Measurements from ENCODE around the gene KRT33B. TPM values are rescaled to one million over a fixed set of nuclear protein-coding genes. Genes with fewer than 3 reads are reported as not detected.

Gene KRT33B
- total RNA-seq, 2 donors from 2014 or later = not detected

- Histone ChIP-seq H3K9me3 (no peaks in the 10 kb centered on the region), H3K4me1 (no peaks in the 10 kb centered on the region), H3K4me3 (no peak overlapping the region), H3K27me3 (no peaks in the 10 kb centered on the region), H3K27ac (no peak overlapping the region), H3K36me3 (replicated peaks in 1 of 2; ENCODE audit: insufficient read depth in 1 of 2, low read depth in 2 of 2) (no peaks in the 10 kb centered on the region)
- intact Hi-C loops (cut with DNase I) = no loop called here
- TF ChIP-seq CTCF (IDR thresholded peaks at IDR 0.05) (no peak), POLR2A (IDR thresholded peaks at IDR 0.05) (no peak)
- no peak for ATAC-seq
- 77 to 78% methylated on average over 3 of the region's 3 CpGs for WGBS, 2 donors
- DNase-seq = no peak
These were observed 23.6 kb downstream of the KRT33B start for GRCh38 chr17:41345992-41346391.

- TF ChIP-seq CTCF (IDR thresholded peaks at IDR 0.05) = no peak
- TF ChIP-seq POLR2A (IDR thresholded peaks at IDR 0.05) = no peak
- H3K27me3 ChIP-seq = no peaks in the 10 kb centered on the region
- 58 to 64% methylated on average over 3 of the region's 3 CpGs for WGBS, 2 donors
- H3K9me3 ChIP-seq = no peaks in the 10 kb centered on the region
- no peak for DNase-seq
- intact Hi-C loops (cut with DNase I) = no loop called here
- H3K27ac ChIP-seq = no peak overlapping the region
- H3K4me3 ChIP-seq = no peak overlapping the region
- H3K36me3 ChIP-seq (replicated peaks in 1 of 2; ENCODE audit: insufficient read depth in 1 of 2, low read depth in 2 of 2) = no peaks in the 10 kb centered on the region
- no peak for ATAC-seq
- H3K4me1 ChIP-seq = peaks cover 15% of the 10 kb centered on the region
These were observed 26.6 kb downstream of the KRT33B start for GRCh38 chr17:41343029-41343428.

- ATAC-seq = no peak
- Histone ChIP-seq H3K9me3 (no peaks in the 10 kb centered on the region), H3K4me3 (no peak overlapping the region), H3K36me3 (replicated peaks in 1 of 2; ENCODE audit: insufficient read depth in 1 of 2, low read depth in 2 of 2) (no peaks in the 10 kb centered on the region), H3K4me1 (peaks cover 15% of the 10 kb centered on the region), H3K27ac (no peak overlapping the region), H3K27me3 (no peaks in the 10 kb centered on the region)
- no peak for DNase-seq
- intact Hi-C loops (cut with DNase I) = no loop called here
- WGBS, 2 donors = 64 to 69% methylated on average over 7 of the region's 7 CpGs
- TF ChIP-seq CTCF (IDR thresholded peaks at IDR 0.05) (no peak), POLR2A (IDR thresholded peaks at IDR 0.05) (no peak)
These were observed 28.4 kb downstream of the KRT33B start for GRCh38 chr17:41340934-41341861.

- WGBS, 2 donors = 12 to 15% methylated on average over 2 to 3 of the region's 3 CpGs
- H3K27me3 ChIP-seq = no peaks in the 10 kb centered on the region
- DNase-seq (no peak), ATAC-seq (no peak)
- no peak overlapping the region for H3K27ac ChIP-seq
- intact Hi-C loops (cut with DNase I) = no loop called here
- H3K4me1 ChIP-seq = peaks cover 15% of the 10 kb centered on the region
- H3K4me3 ChIP-seq = no peak overlapping the region
- no peaks in the 10 kb centered on the region for H3K36me3 ChIP-seq (replicated peaks in 1 of 2; ENCODE audit: insufficient read depth in 1 of 2, low read depth in 2 of 2)
- TF ChIP-seq CTCF (IDR thresholded peaks at IDR 0.05) (no peak), POLR2A (IDR thresholded peaks at IDR 0.05) (no peak)
- no peaks in the 10 kb centered on the region for H3K9me3 ChIP-seq
These were observed 29.1 kb downstream of the KRT33B start for GRCh38 chr17:41340494-41340893.

All from body of pancreas (tissue), 4 donors.